ENCODE data around the gene CRB1.

The CRB1 gene

GRCh38 chr1:197252973-197253372 is 15.1 kb upstream of the CRB1 start:
- no peaks in the 10 kb centered on the region for H3K9me2 ChIP-seq (replicated peaks; ENCODE audit: control insufficient read depth, low read length)
- H3F3A ChIP-seq (ENCODE audit: control insufficient read depth, insufficient read depth) = no peaks in the 10 kb centered on the region
- H3K27me3 ChIP-seq (ENCODE audit: control insufficient read depth, low read length) = no peaks in the 10 kb centered on the region
- no peak overlapping the region for H3K4me2 ChIP-seq (ENCODE audit: low read length)
- no peaks in the 10 kb centered on the region for H3K9me3 ChIP-seq (ENCODE audit: control insufficient read depth, insufficient read depth, low read length)
- no peaks in the 10 kb centered on the region for H4K20me1 ChIP-seq (ENCODE audit: control insufficient read depth, insufficient read depth, low read depth, low read length)
- TF ChIP-seq EZH2phosphoT487 (IDR thresholded peaks at IDR 0.05; ENCODE audit: borderline replicate concordance, low read length) = no peak
- TF ChIP-seq, protein P1, sequence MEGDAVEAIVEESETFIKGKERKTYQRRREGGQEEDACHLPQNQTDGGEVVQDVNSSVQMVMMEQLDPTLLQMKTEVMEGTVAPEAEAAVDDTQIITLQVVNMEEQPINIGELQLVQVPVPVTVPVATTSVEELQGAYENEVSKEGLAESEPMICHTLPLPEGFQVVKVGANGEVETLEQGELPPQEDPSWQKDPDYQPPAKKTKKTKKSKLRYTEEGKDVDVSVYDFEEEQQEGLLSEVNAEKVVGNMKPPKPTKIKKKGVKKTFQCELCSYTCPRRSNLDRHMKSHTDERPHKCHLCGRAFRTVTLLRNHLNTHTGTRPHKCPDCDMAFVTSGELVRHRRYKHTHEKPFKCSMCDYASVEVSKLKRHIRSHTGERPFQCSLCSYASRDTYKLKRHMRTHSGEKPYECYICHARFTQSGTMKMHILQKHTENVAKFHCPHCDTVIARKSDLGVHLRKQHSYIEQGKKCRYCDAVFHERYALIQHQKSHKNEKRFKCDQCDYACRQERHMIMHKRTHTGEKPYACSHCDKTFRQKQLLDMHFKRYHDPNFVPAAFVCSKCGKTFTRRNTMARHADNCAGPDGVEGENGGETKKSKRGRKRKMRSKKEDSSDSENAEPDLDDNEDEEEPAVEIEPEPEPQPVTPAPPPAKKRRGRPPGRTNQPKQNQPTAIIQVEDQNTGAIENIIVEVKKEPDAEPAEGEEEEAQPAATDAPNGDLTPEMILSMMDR (IDR thresholded peaks at IDR 0.05; ENCODE audit: low read depth, low read length, poor library complexity, severe bottlenecking) = no peak
- H3K79me2 ChIP-seq (ENCODE audit: control insufficient read depth, low read length) = no peaks in the 10 kb centered on the region
- no peak overlapping the region for H3K4me3 ChIP-seq (ENCODE audit: low read length)
- no peak overlapping the region for H3K27ac ChIP-seq (ENCODE audit: low read depth, low read length)
- H3K4me1 ChIP-seq (ENCODE audit: control insufficient read depth, low read length) = no peaks in the 10 kb centered on the region
- H3K36me3 ChIP-seq (ENCODE audit: control insufficient read depth, low read length) = no peaks in the 10 kb centered on the region

- no peaks in the 10 kb centered on the region for H3K36me3 ChIP-seq (ENCODE audit: control insufficient read depth, low read length)
- no peaks in the 10 kb centered on the region for H3K79me2 ChIP-seq (ENCODE audit: control insufficient read depth, low read length)
- no peaks in the 10 kb centered on the region for H3K9me2 ChIP-seq (replicated peaks; ENCODE audit: control insufficient read depth, low read length)
- H3K4me2 ChIP-seq (ENCODE audit: low read length) = no peak overlapping the region
- TF ChIP-seq, protein P1 (IDR thresholded peaks at IDR 0.05; ENCODE audit: low read depth, low read length, poor library complexity, severe bottlenecking) = no peak
- no peak for TF ChIP-seq EZH2phosphoT487 (IDR thresholded peaks at IDR 0.05; ENCODE audit: borderline replicate concordance, low read length)
- H3K9me3 ChIP-seq (ENCODE audit: control insufficient read depth, insufficient read depth, low read length) = no peaks in the 10 kb centered on the region
- no peaks in the 10 kb centered on the region for H3K4me1 ChIP-seq (ENCODE audit: control insufficient read depth, low read length)
- no peaks in the 10 kb centered on the region for H3F3A ChIP-seq (ENCODE audit: control insufficient read depth, insufficient read depth)
- no peak overlapping the region for H3K27ac ChIP-seq (ENCODE audit: low read depth, low read length)
- H4K20me1 ChIP-seq (ENCODE audit: control insufficient read depth, insufficient read depth, low read depth, low read length) = no peaks in the 10 kb centered on the region
- H3K4me3 ChIP-seq (ENCODE audit: low read length) = no peak overlapping the region
- H3K27me3 ChIP-seq (ENCODE audit: control insufficient read depth, low read length) = no peaks in the 10 kb centered on the region
Observed at GRCh38 chr1:197254866-197255265, 13.2 kb upstream of the CRB1 start.

DNA sequence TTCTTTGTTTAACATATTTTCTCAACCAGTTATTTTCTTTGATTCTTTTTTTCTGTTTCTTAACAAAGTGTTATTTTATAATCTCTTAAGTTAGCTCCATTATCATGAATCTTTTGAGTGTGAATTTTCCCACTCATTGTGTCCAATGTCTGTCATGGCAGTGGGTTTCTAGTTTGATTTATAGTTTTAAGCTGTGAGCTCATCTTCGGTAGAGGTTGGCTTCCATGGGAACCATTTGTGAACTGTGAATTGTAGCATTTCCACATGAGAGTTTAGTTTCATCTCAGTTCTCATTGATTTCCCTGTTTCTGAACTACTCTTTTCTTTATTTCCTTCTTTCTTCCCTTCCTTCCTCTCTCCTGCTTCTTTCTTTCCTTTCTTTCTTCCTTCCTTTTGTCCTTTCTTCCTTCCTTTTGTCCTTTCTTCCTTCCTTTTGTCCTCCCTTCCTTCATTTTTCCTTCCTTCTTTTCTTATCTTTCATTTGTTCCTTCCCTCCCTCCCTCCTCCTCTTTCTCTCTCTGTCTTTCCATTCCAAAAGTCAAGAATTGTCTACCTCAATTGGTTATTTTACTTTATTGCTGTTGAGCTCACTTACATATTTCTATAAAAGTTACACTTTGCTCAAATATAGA is 3.0 kb upstream of the CRB1 start:
- Histone ChIP-seq H3K27me3 (ENCODE audit: control insufficient read depth, low read length) (no peaks in the 10 kb centered on the region), H3K4me2 (ENCODE audit: low read length) (no peak overlapping the region), H3K27ac (ENCODE audit: low read depth, low read length) (no peak overlapping the region)

More for the DNA sequence above, 3.0 kb upstream of the CRB1 start:
- H3K4me1 ChIP-seq (ENCODE audit: control insufficient read depth, low read length) = no peaks in the 10 kb centered on the region
- H3K79me2 ChIP-seq (ENCODE audit: control insufficient read depth, low read length) = no peaks in the 10 kb centered on the region
- no peak for TF ChIP-seq EZH2phosphoT487 (IDR thresholded peaks at IDR 0.05; ENCODE audit: borderline replicate concordance, low read length)
- TF ChIP-seq, protein P1 (IDR thresholded peaks at IDR 0.05; ENCODE audit: low read depth, low read length, poor library complexity, severe bottlenecking) = no peak
- H3K36me3 ChIP-seq (ENCODE audit: control insufficient read depth, low read length) = no peaks in the 10 kb centered on the region
- H3K9me2 ChIP-seq (replicated peaks; ENCODE audit: control insufficient read depth, low read length) = no peaks in the 10 kb centered on the region
- H3K4me3 ChIP-seq (ENCODE audit: low read length) = no peak overlapping the region
- H4K20me1 ChIP-seq (ENCODE audit: control insufficient read depth, insufficient read depth, low read depth, low read length) = no peaks in the 10 kb centered on the region
- H3K9me3 ChIP-seq (ENCODE audit: control insufficient read depth, insufficient read depth, low read length) = no peaks in the 10 kb centered on the region
- no peaks in the 10 kb centered on the region for H3F3A ChIP-seq (ENCODE audit: control insufficient read depth, insufficient read depth)

Data from DOHH2 (cell line).